ENCODE results near the gene DCDC1.

GRCh38 chr11:30919389-30920152 is 450.0 kb downstream of the DCDC1 start:
- TF ChIP-seq, protein P1, sequence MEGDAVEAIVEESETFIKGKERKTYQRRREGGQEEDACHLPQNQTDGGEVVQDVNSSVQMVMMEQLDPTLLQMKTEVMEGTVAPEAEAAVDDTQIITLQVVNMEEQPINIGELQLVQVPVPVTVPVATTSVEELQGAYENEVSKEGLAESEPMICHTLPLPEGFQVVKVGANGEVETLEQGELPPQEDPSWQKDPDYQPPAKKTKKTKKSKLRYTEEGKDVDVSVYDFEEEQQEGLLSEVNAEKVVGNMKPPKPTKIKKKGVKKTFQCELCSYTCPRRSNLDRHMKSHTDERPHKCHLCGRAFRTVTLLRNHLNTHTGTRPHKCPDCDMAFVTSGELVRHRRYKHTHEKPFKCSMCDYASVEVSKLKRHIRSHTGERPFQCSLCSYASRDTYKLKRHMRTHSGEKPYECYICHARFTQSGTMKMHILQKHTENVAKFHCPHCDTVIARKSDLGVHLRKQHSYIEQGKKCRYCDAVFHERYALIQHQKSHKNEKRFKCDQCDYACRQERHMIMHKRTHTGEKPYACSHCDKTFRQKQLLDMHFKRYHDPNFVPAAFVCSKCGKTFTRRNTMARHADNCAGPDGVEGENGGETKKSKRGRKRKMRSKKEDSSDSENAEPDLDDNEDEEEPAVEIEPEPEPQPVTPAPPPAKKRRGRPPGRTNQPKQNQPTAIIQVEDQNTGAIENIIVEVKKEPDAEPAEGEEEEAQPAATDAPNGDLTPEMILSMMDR (IDR thresholded peaks at IDR 0.05), result no peak
- TF ChIP-seq POLR2A (IDR thresholded peaks at IDR 0.05) (no peak), POLR2AphosphoS5 (IDR thresholded peaks at IDR 0.05) (no peak), EP300 (IDR thresholded peaks at IDR 0.05) (no peak)

Data from suprapubic skin (tissue), 4 donors.